Measurements from ENCODE around the gene EN2.

Gene EN2

DNA sequence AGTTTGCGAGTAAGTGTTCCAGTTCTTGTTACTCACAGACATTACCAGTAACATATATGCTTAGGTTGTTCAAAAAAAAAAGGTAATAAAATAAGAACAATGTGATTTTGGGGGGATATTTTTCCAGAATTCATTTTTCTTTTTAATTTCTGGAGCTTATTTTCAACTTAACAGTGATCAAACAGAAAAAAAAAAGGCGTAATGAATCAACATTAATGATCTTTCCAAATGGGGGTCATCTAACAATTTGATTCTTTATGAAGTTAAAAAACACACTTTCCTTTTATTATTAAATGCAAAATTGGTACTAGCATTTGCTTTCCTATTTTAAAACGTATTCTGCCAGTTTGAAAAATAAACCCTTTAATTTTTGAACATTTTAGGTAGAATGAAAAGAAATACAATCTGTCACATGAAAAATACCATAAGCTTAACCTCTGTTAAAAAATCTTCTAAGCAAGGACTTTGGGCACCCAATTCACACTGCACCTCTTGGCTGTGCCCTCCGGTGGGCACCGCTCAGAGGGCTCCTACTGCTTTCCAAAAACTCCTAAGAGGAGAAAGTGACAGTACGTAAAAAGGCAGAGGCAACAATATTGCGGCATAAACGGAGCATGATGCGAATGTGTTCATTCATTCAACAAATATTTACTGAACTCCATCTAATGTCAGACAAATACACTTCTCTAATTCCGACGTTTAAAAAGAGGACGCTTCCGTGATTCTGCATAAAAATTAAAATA is 55.8 kb downstream of the EN2 start:
- TF ChIP-seq, protein P1, sequence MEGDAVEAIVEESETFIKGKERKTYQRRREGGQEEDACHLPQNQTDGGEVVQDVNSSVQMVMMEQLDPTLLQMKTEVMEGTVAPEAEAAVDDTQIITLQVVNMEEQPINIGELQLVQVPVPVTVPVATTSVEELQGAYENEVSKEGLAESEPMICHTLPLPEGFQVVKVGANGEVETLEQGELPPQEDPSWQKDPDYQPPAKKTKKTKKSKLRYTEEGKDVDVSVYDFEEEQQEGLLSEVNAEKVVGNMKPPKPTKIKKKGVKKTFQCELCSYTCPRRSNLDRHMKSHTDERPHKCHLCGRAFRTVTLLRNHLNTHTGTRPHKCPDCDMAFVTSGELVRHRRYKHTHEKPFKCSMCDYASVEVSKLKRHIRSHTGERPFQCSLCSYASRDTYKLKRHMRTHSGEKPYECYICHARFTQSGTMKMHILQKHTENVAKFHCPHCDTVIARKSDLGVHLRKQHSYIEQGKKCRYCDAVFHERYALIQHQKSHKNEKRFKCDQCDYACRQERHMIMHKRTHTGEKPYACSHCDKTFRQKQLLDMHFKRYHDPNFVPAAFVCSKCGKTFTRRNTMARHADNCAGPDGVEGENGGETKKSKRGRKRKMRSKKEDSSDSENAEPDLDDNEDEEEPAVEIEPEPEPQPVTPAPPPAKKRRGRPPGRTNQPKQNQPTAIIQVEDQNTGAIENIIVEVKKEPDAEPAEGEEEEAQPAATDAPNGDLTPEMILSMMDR (IDR thresholded peaks at IDR 0.05): no peak

DNA sequence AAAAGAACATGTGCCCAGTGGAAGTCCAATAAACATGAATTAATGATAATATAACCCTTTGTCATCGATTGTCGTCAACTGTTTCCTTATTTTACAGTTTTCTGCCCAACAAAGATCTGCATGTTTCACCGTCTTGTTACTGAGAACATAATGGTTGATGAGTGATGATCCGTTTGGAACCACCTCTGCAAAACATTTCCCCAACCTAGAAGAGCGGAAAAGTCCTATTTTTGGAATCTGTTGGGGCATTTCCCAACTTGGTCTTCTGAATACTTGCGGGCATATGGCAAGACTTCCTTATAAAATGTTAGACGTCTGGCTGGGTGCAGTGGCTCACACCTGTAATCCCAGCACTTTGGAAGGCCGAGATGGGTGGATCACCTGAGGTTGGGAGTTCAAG is 56.4 kb downstream of the EN2 start:
- TF ChIP-seq, protein P1 (IDR thresholded peaks at IDR 0.05): no peak

Measured in LNCAP (cell line).